ENCODE results near the gene LRIG3. TPM values are rescaled to one million over a fixed set of nuclear protein-coding genes. Genes with fewer than 3 reads are reported as not detected.

The LRIG3 gene
- total and polyA plus RNA-seq, 2 of the 8 experiments (the other 6 are each of a cell fraction or from before 2014, with no cell fraction given): 6.5 to 9.1 TPM

GRCh38 chr12:58882826-58883225 is 37.5 kb downstream of the LRIG3 start (continued):
- no peak for TF ChIP-seq CEBPB (IDR thresholded peaks at IDR 0.05; ENCODE audit: low read depth, low read length)
